HepG2 (cell line): ENCODE data around the gene LST1. TPM values are rescaled to one million over a fixed set of nuclear protein-coding genes. Genes with fewer than 3 reads are reported as not detected.

Source experiments
- ATAC-seq: fragments of 200-7000 bp; cut with Tn5 transposase; 3 replicates; pipeline ENCODE4 v1.9.1; 2020; ENCODE audit warnings: mild to moderate bottlenecking, moderate library complexity
- BruUV-seq: library from RNA; stranded (reverse); fragments of 400-500 nt; replicated peaks from 2 replicates; lab custom pipeline; 2021; lab: Mats Ljungman, UMichigan
- CTCF ChIA-PET: fragments of 300-600 bp; formaldehyde crosslinking; extraction: SDS; loops from one replicate; lab custom pipeline; 2021; ENCODE audit warnings: low total read pairs, inconsistent platforms, low intra/inter-chr PET ratio; lab: Yijun Ruan, JAX
- POLR2A ChIA-PET: fragments of 350-600 bp; sonication (Branson Sonifier 250); formaldehyde crosslinking; loops from one replicate; lab custom pipeline; 2020; ENCODE audit warnings: antibody characterized with exemption, inconsistent platforms; lab: Yijun Ruan, JAX
- DNase-seq: peaks from one replicate; pipeline ENCODE4 v3.0.0-alpha.2; 2015; ENCODE audit warnings: low spot score
- FAIRE-seq: peaks from 3 replicates; lab custom pipeline; 2011; peaks lifted over from hg19 to GRCh38; lab: Jason Lieb, UNC
- H2AFZ ChIP-seq: one replicate; pipeline ENCODE4 v1.6.1; 2011; ENCODE audit warnings: low read length, inconsistent platforms
- H3K27ac ChIP-seq: fragments of 300-600 bp; 3 replicates; pipeline ENCODE4 v1.8.0; 2011; ENCODE audit warnings: mixed run types, mild to moderate bottlenecking, mixed read lengths, low read length, inconsistent platforms; ENCODE audit not compliant: insufficient read depth; ENCODE audit errors: extremely low read length
- H3K27me3 ChIP-seq, 2 experiments: fragments of 200-600 bp in 1 of 2; 2 replicates in 1 of 2; 3 replicates in 1 of 2; pipeline versions ENCODE4 v1.6.0 to v1.8.0; 2011; ENCODE audit warnings: low read length in 2 of 2, mild to moderate bottlenecking in 2 of 2, moderate library complexity in 2 of 2, inconsistent platforms in 1 of 2; ENCODE audit not compliant: insufficient read depth in 2 of 2, control insufficient read depth in 1 of 2
- H3K36me3 ChIP-seq, 2 experiments: fragments of 200-600 bp in 1 of 2; replicated peaks in 1 of 2; 2 replicates in 1 of 2; 3 replicates in 1 of 2; pipeline versions ENCODE4 v1.5.1 to v1.8.0; 2011; ENCODE audit warnings: low read length in 2 of 2, inconsistent platforms in 1 of 2; ENCODE audit not compliant: insufficient read depth in 2 of 2, control insufficient read depth in 1 of 2
- H3K4me1 ChIP-seq: 2 replicates; pipeline ENCODE4 v1.5.1; 2012; ENCODE audit warnings: low read length, inconsistent platforms; ENCODE audit not compliant: insufficient read depth
- H3K4me2 ChIP-seq: 2 replicates; pipeline ENCODE4 v1.6.0; 2011; ENCODE audit warnings: low read depth, low read length, inconsistent platforms
- H3K4me3 ChIP-seq, 3 experiments: fragments of 200-600 bp in 1 of 3; sonication (generic), shearing (Covaris generic) in 1 of 3; replicated peaks in 1 of 3; 2 replicates each; pipeline ENCODE4 v1.5.1; 2011 to 2016; ENCODE audit warnings: low read length in 3 of 3, inconsistent platforms in 2 of 3, low read depth in 2 of 3, mild to moderate bottlenecking in 2 of 3, control low read depth in 1 of 3, mixed read lengths in 1 of 3; ENCODE audit not compliant: insufficient read depth in 1 of 3
- H3K79me2 ChIP-seq: one replicate; pipeline ENCODE4 v1.6.1; 2011; ENCODE audit warnings: low read length, inconsistent platforms; ENCODE audit not compliant: insufficient read depth
- H3K9ac ChIP-seq: 2 replicates; pipeline ENCODE4 v1.6.0; 2011; ENCODE audit warnings: mild to moderate bottlenecking, low read depth, low read length, inconsistent platforms; ENCODE audit not compliant: insufficient read depth
- H3K9me3 ChIP-seq: 2 replicates; pipeline ENCODE4 v1.5.1; 2012; ENCODE audit warnings: mild to moderate bottlenecking, low read length
- H4K20me1 ChIP-seq: 2 replicates; pipeline ENCODE4 v1.6.0; 2011; ENCODE audit warnings: inconsistent platforms, mild to moderate bottlenecking, low read length, moderate library complexity; ENCODE audit not compliant: insufficient read depth
- ETV5 ChIP-seq: IDR thresholded peaks from 2 replicates; pipeline ENCODE4 v1.6.1; 2018; ENCODE audit warnings: missing biosample characterization, missing genetic modification reagents, inconsistent platforms, borderline replicate concordance
- MIER3 ChIP-seq: IDR thresholded peaks from 2 replicates; pipeline ENCODE4 v1.6.1; 2016; ENCODE audit warnings: missing compliant biosample characterization, borderline replicate concordance
- NAIF1 ChIP-seq: sonication (generic); formaldehyde crosslinking; IDR thresholded peaks from 2 replicates; pipeline ENCODE4 v1.5.0; 2020; ENCODE audit warnings: mild to moderate bottlenecking, missing genetic modification reagents, borderline replicate concordance
- NFIB ChIP-seq: sonication (generic); formaldehyde crosslinking; IDR thresholded peaks from 2 replicates; pipeline ENCODE4 v1.9.0; 2021; ENCODE audit warnings: missing genetic modification reagents, mild to moderate bottlenecking, borderline replicate concordance
- NFRKB ChIP-seq: fragments of 450-650 bp; IDR thresholded peaks from 2 replicates; pipeline ENCODE4 v1.6.1; 2017
- SP140L ChIP-seq: sonication (generic); formaldehyde crosslinking; IDR thresholded peaks from 2 replicates; pipeline ENCODE4 v1.4.0; 2020; ENCODE audit warnings: missing genetic modification reagents, borderline replicate concordance
- ZFP62 ChIP-seq: sonication (generic); formaldehyde crosslinking; IDR thresholded peaks from 2 replicates; pipeline ENCODE4 v1.4.0; 2020; ENCODE audit warnings: missing genetic modification reagents
- ZKSCAN1 ChIP-seq: fragments of 150-350 bp; IDR thresholded peaks from 2 replicates; pipeline ENCODE4 v1.6.1; 2014; ENCODE audit warnings: low read length
- ZNF207 ChIP-seq: fragments of 450-650 bp; IDR thresholded peaks from 2 replicates; pipeline ENCODE4 v1.6.1; 2016; ENCODE audit warnings: antibody characterized with exemption, borderline replicate concordance
- ZNF276 ChIP-seq: sonication (generic); formaldehyde crosslinking; IDR thresholded peaks from 2 replicates; pipeline ENCODE4 v1.4.0; 2020; ENCODE audit warnings: mild to moderate bottlenecking, low read depth, missing genetic modification reagents
- ZNF33A ChIP-seq: sonication (generic); formaldehyde crosslinking; IDR thresholded peaks from 2 replicates; pipeline ENCODE4 v1.5.1; 2020; ENCODE audit warnings: missing genetic modification reagents, mild to moderate bottlenecking, moderate library complexity, borderline replicate concordance
- ZNF382 ChIP-seq: sonication (generic); formaldehyde crosslinking; IDR thresholded peaks from 2 replicates; pipeline ENCODE4 v1.5.0; 2020; ENCODE audit warnings: missing genetic modification reagents, mild to moderate bottlenecking, borderline replicate concordance
- ZNF446 ChIP-seq: sonication (generic); formaldehyde crosslinking; IDR thresholded peaks from 2 replicates; pipeline ENCODE4 v1.5.0; 2020; ENCODE audit warnings: mild to moderate bottlenecking, missing genetic modification reagents
- ZSCAN21 ChIP-seq: sonication (generic); formaldehyde crosslinking; IDR thresholded peaks from 2 replicates; pipeline ENCODE4 v1.8.0; 2022; ENCODE audit warnings: mild to moderate bottlenecking, missing genetic modification reagents, moderate library complexity, borderline replicate concordance
- ZXDC ChIP-seq: sonication (generic); formaldehyde crosslinking; IDR thresholded peaks from 2 replicates; pipeline ENCODE4 v1.5.0; 2020; ENCODE audit warnings: mild to moderate bottlenecking, missing genetic modification reagents
- WGBS: methylation state at CpG from one replicate; pipeline ENCODE4 v1.1.6; 2017; ENCODE audit warnings: low lambda C conversion rate; 5-methylcytosine and 5-hydroxymethylcytosine counted together
- in situ Hi-C: cut with HindIII; loops from 2 replicates; pipeline ENCODE4 v1.10.0; 2017; ENCODE audit warnings: low pct_unique_long_range_greater_than_20kb; ENCODE audit not compliant: extremely low pct_ligation_motif_present
- intact Hi-C: fragments of 100-400 bp; cut with micrococcal nuclease; formaldehyde crosslinking; loops from one replicate; pipeline ENCODE4 v1.10.0; 2022; ENCODE audit not compliant: unreplicated experiment
- polyA plus RNA-seq, 8 experiments: library from polyadenylated mRNA; depleted of rRNA in 3 of 8; stranded (reverse) in 7 of 8; unstranded in 1 of 8; fragments of >200 nt; fragmentation: Illumina TruSeq in 4 of 8; extraction: Trizol in 4 of 8; gene quantifications; 2 replicates each; pipeline versions ENCODE4 v1.2.1 to v1.2.3, GENCODE V29; 2011 to 2016; ENCODE audit warnings: low read depth in 4 of 8, missing spikeins in 1 of 8, mixed read lengths in 1 of 8; ENCODE audit not compliant: insufficient read depth in 1 of 8
- total RNA-seq, 5 experiments: library from RNA; depleted of rRNA; stranded (reverse); fragments of >200 nt; fragmentation: Illumina TruSeq; extraction: Trizol; gene quantifications; 2 replicates each; pipeline ENCODE4 v1.2.3, GENCODE V29; 2016; ENCODE audit warnings: low read depth in 1 of 5
- TF ChIP-seq, protein P1 (sequence below): sonication (generic); formaldehyde crosslinking; IDR thresholded peaks from 2 replicates; pipeline ENCODE4 v1.5.1; 2020; ENCODE audit warnings: missing genetic modification reagents, mild to moderate bottlenecking, borderline replicate concordance

Gene LST1
- total and polyA plus RNA-seq, 2 of the 13 experiments (the other 11 are each of a cell fraction or from before 2014, with no cell fraction given), result not detected

- ChIA-PET POLR2A (no interaction called here), CTCF (no interaction called here)
- no peak for ATAC-seq
- in situ Hi-C loops, result no loop called here
- no peaks in the 10 kb centered on the region for H4K20me1 ChIP-seq
- H2AFZ ChIP-seq, result no peak overlapping the region
- BruUV-seq, result no TSS peak
- intact Hi-C loops, result no loop called here
- peaks cover 21 to 38% of the 10 kb centered on the region in 2 experiments; a peak in 4 of 5 replicates for H3K36me3 ChIP-seq
- FAIRE-seq, result no peak
- no peak overlapping the region for H3K27ac ChIP-seq
- no peak for DNase-seq
- 85% methylated on average over 4 of the region's 4 CpGs for WGBS
- no peak overlapping the region for H3K9ac ChIP-seq
- H3K79me2 ChIP-seq, result no peaks in the 10 kb centered on the region
- no peaks in the 10 kb centered on the region for H3K27me3 ChIP-seq
- no peak overlapping the region for H3K4me3 ChIP-seq
- no peak overlapping the region for H3K4me2 ChIP-seq
- H3K9me3 ChIP-seq, result no peaks in the 10 kb centered on the region
- no peaks in the 10 kb centered on the region for H3K4me1 ChIP-seq
- no peak for TF ChIP-seq ZKSCAN1
- no peak for TF ChIP-seq ZNF276 (CRISPR knock-in tag)
- no peak for TF ChIP-seq ZXDC (CRISPR knock-in tag)
- no peak for TF ChIP-seq NAIF1 (CRISPR knock-in tag)
- TF ChIP-seq SP140L (CRISPR knock-in tag), result no peak
- TF ChIP-seq ZNF33A (CRISPR knock-in tag), result no peak
- TF ChIP-seq ZNF382 (CRISPR knock-in tag), result no peak
- no peak for TF ChIP-seq MIER3 (CRISPR knock-in tag)
- TF ChIP-seq ETV5 (CRISPR knock-in tag), result no peak
- TF ChIP-seq, protein P1, sequence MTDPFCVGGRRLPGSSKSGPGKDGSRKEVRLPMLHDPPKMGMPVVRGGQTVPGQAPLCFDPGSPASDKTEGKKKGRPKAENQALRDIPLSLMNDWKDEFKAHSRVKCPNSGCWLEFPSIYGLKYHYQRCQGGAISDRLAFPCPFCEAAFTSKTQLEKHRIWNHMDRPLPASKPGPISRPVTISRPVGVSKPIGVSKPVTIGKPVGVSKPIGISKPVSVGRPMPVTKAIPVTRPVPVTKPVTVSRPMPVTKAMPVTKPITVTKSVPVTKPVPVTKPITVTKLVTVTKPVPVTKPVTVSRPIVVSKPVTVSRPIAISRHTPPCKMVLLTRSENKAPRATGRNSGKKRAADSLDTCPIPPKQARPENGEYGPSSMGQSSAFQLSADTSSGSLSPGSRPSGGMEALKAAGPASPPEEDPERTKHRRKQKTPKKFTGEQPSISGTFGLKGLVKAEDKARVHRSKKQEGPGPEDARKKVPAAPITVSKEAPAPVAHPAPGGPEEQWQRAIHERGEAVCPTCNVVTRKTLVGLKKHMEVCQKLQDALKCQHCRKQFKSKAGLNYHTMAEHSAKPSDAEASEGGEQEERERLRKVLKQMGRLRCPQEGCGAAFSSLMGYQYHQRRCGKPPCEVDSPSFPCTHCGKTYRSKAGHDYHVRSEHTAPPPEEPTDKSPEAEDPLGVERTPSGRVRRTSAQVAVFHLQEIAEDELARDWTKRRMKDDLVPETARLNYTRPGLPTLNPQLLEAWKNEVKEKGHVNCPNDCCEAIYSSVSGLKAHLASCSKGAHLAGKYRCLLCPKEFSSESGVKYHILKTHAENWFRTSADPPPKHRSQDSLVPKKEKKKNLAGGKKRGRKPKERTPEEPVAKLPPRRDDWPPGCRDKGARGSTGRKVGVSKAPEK (CRISPR knock-in tag), result no peak
- TF ChIP-seq NFRKB, result no peak
- TF ChIP-seq ZNF446, result no peak
- no peak for TF ChIP-seq ZFP62 (CRISPR knock-in tag)
- TF ChIP-seq ZSCAN21 (CRISPR knock-in tag), result no peak
- TF ChIP-seq NFIB (CRISPR knock-in tag), result no peak
- TF ChIP-seq ZNF207, result no peak
Observed at GRCh38 chr6:31559606-31559957, 26.5 kb upstream of the LST1 start.
